Chondrocyte (in vitro differentiated cells): ENCODE results near the gene COG5. TPM values are rescaled to one million over a fixed set of nuclear protein-coding genes. Genes with fewer than 3 reads are reported as not detected.

ENCODE experiments used
- DNase-seq: peaks from one replicate; pipeline ENCODE4 v3.0.0; 2021; ENCODE audit warnings: mixed read lengths, low spot score
- H3K27ac Mint-ChIP-seq: one replicate; pipeline ENCODE4 v1.8.0; 2021; ENCODE audit warnings: mild to moderate bottlenecking, moderate library complexity, mixed read lengths; ENCODE audit not compliant: unreplicated experiment
- H3K27me3 Mint-ChIP-seq: 2 replicates; pipeline ENCODE4 v1.8.0; 2021; ENCODE audit warnings: low read depth, mixed read lengths
- H3K36me3 Mint-ChIP-seq: 2 replicates; pipeline ENCODE4 v1.8.0; 2021; ENCODE audit warnings: low read depth, mixed read lengths
- H3K4me1 Mint-ChIP-seq: 2 replicates; pipeline ENCODE4 v1.8.0; 2021; ENCODE audit warnings: low read depth, mild to moderate bottlenecking, mixed read lengths
- H3K4me3 Mint-ChIP-seq: one replicate; pipeline ENCODE4 v1.8.0; 2021; ENCODE audit warnings: mild to moderate bottlenecking, moderate library complexity, mixed read lengths; ENCODE audit not compliant: unreplicated experiment
- H3K9me3 Mint-ChIP-seq: 2 replicates; pipeline ENCODE4 v1.8.0; 2021; ENCODE audit warnings: low read depth, mixed read lengths
- CTCF ChIP-seq: fragments of 200-600 bp; sonication (generic); IDR thresholded peaks from 2 replicates; pipeline ENCODE4 v1.5.0; 2021; ENCODE audit warnings: antibody characterized with exemption, mild to moderate bottlenecking, moderate library complexity
- total RNA-seq: library from RNA; stranded (reverse); gene quantifications from 3 replicates; pipeline ENCODE4 v1.2.1, GENCODE V29; 2021

The COG5 gene
- total RNA-seq, 1 donor from 2014 or later: 52.8 TPM

DNA sequence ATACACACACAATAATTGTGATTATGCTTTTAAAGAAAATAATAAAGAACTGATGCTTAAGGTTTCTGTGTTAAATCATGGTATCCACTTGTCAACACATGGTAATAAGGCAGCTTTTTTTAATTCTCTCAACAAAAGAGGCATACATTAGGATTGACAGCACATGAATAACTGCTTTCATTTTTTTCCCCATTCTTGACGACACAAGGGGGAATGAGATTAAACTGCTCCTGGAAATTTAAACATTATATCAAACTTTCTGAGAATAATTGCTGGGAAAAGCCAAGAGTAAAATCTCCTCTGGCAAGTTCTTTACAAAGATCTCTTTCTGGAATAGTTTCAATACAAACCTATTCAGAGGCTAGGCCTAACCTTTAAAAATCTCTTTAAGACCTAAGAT lies 192.9 kb downstream of the COG5 start:
- Mint-ChIP-seq H3K4me1 (peaks cover 21% of the 10 kb centered on the region), H3K4me3 (no peak overlapping the region), H3K27ac (no peak overlapping the region), H3K36me3 (peaks cover 1% of the 10 kb centered on the region), H3K9me3 (no peaks in the 10 kb centered on the region), H3K27me3 (no peaks in the 10 kb centered on the region)
- DNase-seq: no peak
- no peak for TF ChIP-seq CTCF

- Mint-ChIP-seq H3K4me1 (peaks cover 20% of the 10 kb centered on the region), H3K9me3 (no peaks in the 10 kb centered on the region), H3K27me3 (no peaks in the 10 kb centered on the region), H3K27ac (peak overlapping the region; percentile 29), H3K4me3 (no peak overlapping the region), H3K36me3 (peaks cover 18% of the 10 kb centered on the region)
- TF ChIP-seq CTCF: no peak
- no peak for DNase-seq
These were observed 198.9 kb downstream of the COG5 start for GRCh38 chr7:107364787-107365186.

GRCh38 chr7:107359520-107360316 lies 204.0 kb downstream of the COG5 start:
- no peak overlapping the region for H3K4me3 Mint-ChIP-seq

DNA sequence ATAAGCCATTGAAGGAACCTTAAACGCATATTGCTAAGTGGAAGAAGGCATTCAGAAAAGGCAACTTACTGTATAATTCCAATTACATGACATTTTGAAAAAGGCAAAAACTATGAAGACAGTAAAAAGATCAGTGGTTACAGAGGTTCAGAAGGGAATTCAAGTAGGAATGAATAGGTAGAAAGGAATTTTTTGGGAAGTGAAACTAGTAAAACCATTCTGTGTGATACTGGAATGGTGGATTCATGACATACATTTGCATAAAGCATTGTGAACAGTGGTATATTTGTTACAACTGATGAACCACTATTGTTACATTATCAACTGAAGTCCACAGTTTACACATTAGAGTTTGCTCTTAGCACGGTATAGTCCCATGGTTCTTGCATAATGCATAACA lies 208.1 kb downstream of the COG5 start:
- no peak for DNase-seq
- Mint-ChIP-seq H3K27me3 (no peaks in the 10 kb centered on the region), H3K9me3 (no peaks in the 10 kb centered on the region), H3K27ac (peak overlapping the region; percentile 8), H3K4me3 (no peak overlapping the region), H3K36me3 (peaks cover 11% of the 10 kb centered on the region), H3K4me1 (peaks cover 18% of the 10 kb centered on the region)
- no peak for TF ChIP-seq CTCF

More at GRCh38 chr7:107359520-107360316, 204.0 kb downstream of the COG5 start:
- DNase-seq: no peak
- Mint-ChIP-seq H3K9me3 (no peaks in the 10 kb centered on the region), H3K4me1 (peaks cover 19% of the 10 kb centered on the region), H3K36me3 (peaks cover 21% of the 10 kb centered on the region), H3K27ac (no peak overlapping the region), H3K27me3 (no peaks in the 10 kb centered on the region)
- TF ChIP-seq CTCF: no peak

GRCh38 chr7:107354640-107355039 lies 209.1 kb downstream of the COG5 start:
- Mint-ChIP-seq H3K9me3 (no peaks in the 10 kb centered on the region), H3K36me3 (peaks cover 4% of the 10 kb centered on the region), H3K4me3 (no peak overlapping the region), H3K4me1 (peaks cover 18% of the 10 kb centered on the region), H3K27me3 (no peaks in the 10 kb centered on the region), H3K27ac (no peak overlapping the region)
- no peak for TF ChIP-seq CTCF
- DNase-seq: no peak
